B cell (primary cell): ENCODE results near the gene MGAT5. TPM values are rescaled to one million over a fixed set of nuclear protein-coding genes. Genes with fewer than 3 reads are reported as not detected.

Experiments used
- ATAC-seq: fragments of 200-7000 bp; cut with Tn5 transposase; one replicate; pipeline ENCODE4 v1.10.0; 2021; ENCODE audit warnings: low read depth, mild to moderate bottlenecking, moderate number of reproducible peaks, moderate library complexity
- CTCF ChIA-PET: fragments of 350-600 bp; sonication (Branson Sonifier 250); formaldehyde crosslinking; loops from one replicate; lab custom pipeline; 2021; ENCODE audit warnings: antibody characterized with exemption, inconsistent platforms; lab: Charles Lee
- POLR2A ChIA-PET: fragments of 350-600 bp; sonication (Branson Sonifier 250); formaldehyde crosslinking; loops from one replicate; lab custom pipeline; 2021; ENCODE audit warnings: antibody characterized with exemption; lab: Charles Lee
- DNase-seq: peaks from one replicate; pipeline ENCODE4 v3.0.0; 2013
- H2AFZ ChIP-seq: 2 replicates; pipeline ENCODE4 v1.6.1; 2012; ENCODE audit warnings: mild to moderate bottlenecking, low read depth, low read length; ENCODE audit not compliant: insufficient read depth, poor library complexity, severe bottlenecking
- H3K27ac ChIP-seq, 2 donors: 1 replicate in 1 of 2; 2 replicates in 1 of 2; pipeline ENCODE4 v1.5.1; 2012 to 2013; ENCODE audit warnings: low read length in 2 of 2, mild to moderate bottlenecking in 2 of 2, moderate library complexity in 1 of 2
- H3K27me3 ChIP-seq, 4 experiments: fragments of 200-600 bp in 1 of 4; sonication (generic) in 1 of 4; replicated peaks in 1 of 4; 1 replicate in 2 of 4; 2 replicates in 2 of 4; pipeline versions ENCODE4 v1.6.1 to v1.7.0; 2013 to 2016; ENCODE audit warnings: low read length in 3 of 4, mild to moderate bottlenecking in 2 of 4, mixed read lengths in 1 of 4, moderate library complexity in 1 of 4; ENCODE audit not compliant: insufficient read depth in 4 of 4, control insufficient read depth in 3 of 4; ENCODE audit errors: control extremely low read depth in 1 of 4
- H3K36me3 ChIP-seq, 2 experiments: replicated peaks in 1 of 2; 1 replicate in 1 of 2; 2 replicates in 1 of 2; pipeline versions ENCODE4 v1.6.1 to v1.7.1; 2013; ENCODE audit warnings: low read length in 1 of 2; ENCODE audit not compliant: insufficient read depth in 2 of 2, control insufficient read depth in 1 of 2; ENCODE audit errors: control extremely low read depth in 1 of 2, extremely low read depth in 1 of 2
- H3K4me1 ChIP-seq, 2 donors: fragments of 200-600 bp in 1 of 2; sonication (generic) in 1 of 2; 1 replicate in 1 of 2; 2 replicates in 1 of 2; pipeline versions ENCODE4 v1.5.1 to v1.6.1; 2013 to 2017; ENCODE audit warnings: low read length in 2 of 2; ENCODE audit not compliant: control insufficient read depth in 2 of 2, insufficient read depth in 2 of 2
- H3K4me2 ChIP-seq: replicated peaks from 2 replicates; pipeline ENCODE3; 2012; ENCODE audit warnings: mild to moderate bottlenecking, low read depth, low read length; ENCODE audit not compliant: poor library complexity, severe bottlenecking
- H3K4me3 ChIP-seq, 5 experiments: fragments of 200-600 bp in 1 of 5; sonication (generic) in 1 of 5; 1 replicate in 3 of 5; 2 replicates in 2 of 5; pipeline versions ENCODE4 v1.5.1 to v1.7.0; 2011 to 2016; ENCODE audit warnings: low read length in 4 of 5, mild to moderate bottlenecking in 4 of 5, low read depth in 2 of 5, control low read depth in 1 of 5, moderate library complexity in 1 of 5; ENCODE audit not compliant: insufficient read depth in 1 of 5; ENCODE audit errors: control extremely low read depth in 1 of 5, extremely low read depth in 1 of 5
- H3K79me2 ChIP-seq: fragments of 200-600 bp; sonication (generic); one replicate; pipeline ENCODE4 v1.6.0; 2016; ENCODE audit warnings: low read length; ENCODE audit not compliant: control insufficient read depth, insufficient read depth
- H3K9ac ChIP-seq: fragments of 200-600 bp; sonication (generic); 2 replicates; pipeline ENCODE4 v1.6.1; 2017; ENCODE audit warnings: mild to moderate bottlenecking, low read length, moderate library complexity
- H3K9me3 ChIP-seq, 3 donors: one replicate each; pipeline versions ENCODE4 v1.6.1 to v1.7.1; 2013; ENCODE audit warnings: low read length in 2 of 3; ENCODE audit not compliant: control insufficient read depth in 2 of 3, insufficient read depth in 1 of 3; ENCODE audit errors: control extremely low read depth in 1 of 3
- H4K20me1 ChIP-seq: 2 replicates; pipeline ENCODE4 v1.6.0; 2012; ENCODE audit warnings: mild to moderate bottlenecking, low read length; ENCODE audit not compliant: insufficient read depth, control insufficient read depth, poor library complexity, severe bottlenecking
- H3K27ac Mint-ChIP-seq: one replicate; pipeline ENCODE4 v1.8.0; 2021; ENCODE audit warnings: mixed read lengths
- H3K27me3 Mint-ChIP-seq: one replicate; pipeline ENCODE4 v1.8.0; 2021; ENCODE audit warnings: mixed read lengths
- H3K4me1 Mint-ChIP-seq: one replicate; pipeline ENCODE4 v1.8.0; 2021; ENCODE audit warnings: mixed read lengths
- H3K4me3 Mint-ChIP-seq: one replicate; pipeline ENCODE4 v1.8.0; 2021; ENCODE audit warnings: mixed read lengths
- H3K9me3 Mint-ChIP-seq: one replicate; pipeline ENCODE4 v1.8.0; 2022; ENCODE audit warnings: mixed read lengths; ENCODE audit not compliant: insufficient read depth
- EZH2 ChIP-seq: IDR thresholded peaks from 2 replicates; pipeline ENCODE4 v1.6.1; 2012; ENCODE audit warnings: borderline replicate concordance, low read depth, mild to moderate bottlenecking, moderate library complexity, low read length; ENCODE audit not compliant: insufficient read depth, poor library complexity, severe bottlenecking
- WGBS: methylation state at CpG from one replicate; pipeline ENCODE4 v1.1.5; 2013; ENCODE audit warnings: missing lambda C conversion rate; ENCODE audit not compliant: insufficient coverage; 5-methylcytosine and 5-hydroxymethylcytosine counted together
- intact Hi-C: fragments of 100-400 bp; cut with micrococcal nuclease; formaldehyde crosslinking; loops from one replicate; pipeline ENCODE4 v1.10.0; 2022
- polyA plus RNA-seq: library from polyadenylated mRNA; depleted of rRNA; stranded (reverse); fragments of >200 nt; gene quantifications from 2 replicates; pipeline ENCODE4 v1.2.3, GENCODE V29; 2012
- total RNA-seq, 2 donors: library from RNA; stranded (reverse); fragments of 120-200 nt in 1 of 2; gene quantifications; 1 replicate in 1 of 2; 2 replicates in 1 of 2; pipeline versions ENCODE4 v1.2.3 to v1.2.4, GENCODE V29; 2013 to 2022
- TF ChIP-seq, protein P1 (sequence below): fragments of 200-600 bp; IDR thresholded peaks from one replicate; pipeline ENCODE4 v1.8.0; 2022; ENCODE audit warnings: antibody characterized with exemption, mild to moderate bottlenecking

The MGAT5 gene
- total and polyA plus RNA-seq, 2 donors (not counting 1 experiment from before 2014, with no cell fraction given) = 27.2 to 184 TPM

DNA sequence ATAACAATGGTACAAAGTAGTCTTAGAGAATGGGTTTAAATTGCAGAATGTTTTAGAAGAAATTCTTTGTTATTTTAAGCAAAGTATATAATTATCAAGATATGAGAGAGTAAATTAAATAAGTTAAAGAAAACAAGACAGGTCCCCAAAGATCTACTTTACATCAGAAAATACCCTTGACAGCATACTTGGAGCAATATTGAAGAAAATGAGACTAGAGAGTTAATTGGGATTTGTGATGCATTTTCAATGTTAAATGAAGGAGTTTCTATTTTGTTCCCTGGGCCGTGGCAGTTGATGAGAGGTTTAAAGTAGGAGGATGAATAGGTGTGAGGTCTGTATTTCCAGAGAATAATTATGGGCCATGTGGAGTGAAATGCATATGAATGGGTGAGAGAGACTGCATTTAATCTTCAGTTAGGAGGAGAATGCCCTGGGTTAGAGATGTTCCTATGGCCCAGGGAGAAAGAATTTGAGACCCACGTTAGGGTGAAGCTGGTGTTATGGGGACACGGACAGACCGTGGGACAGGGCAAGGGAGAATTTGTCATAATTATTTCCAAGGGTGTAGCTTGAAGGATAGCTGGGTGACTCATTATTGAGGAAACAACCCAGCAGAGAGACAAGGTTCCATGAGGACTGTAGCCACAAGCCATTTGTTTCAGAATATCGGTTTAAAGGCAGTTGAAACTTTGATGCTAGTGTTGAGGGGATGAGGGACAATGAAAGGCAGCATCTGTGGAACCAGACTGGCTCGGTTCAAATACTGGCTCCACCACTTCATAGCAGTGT lies 22.7 kb downstream of the MGAT5 start:
- CTCF ChIA-PET = interaction anchor here (0.8 to 2.5 kb wide), 6 partner anchors 13 to 158 kb away, joined by 3 to 14 read pairs (median 5); no protein-coding TSS in a partner anchor

More for the DNA sequence above, 22.7 kb downstream of the MGAT5 start:
- Mint-ChIP-seq H3K9me3 (peaks cover 8% of the 10 kb centered on the region), H3K27me3 (no peaks in the 10 kb centered on the region), H3K4me1 (peaks cover 98% of the 10 kb centered on the region), H3K27ac (peak overlapping the region; percentile 96), H3K4me3 (peak overlapping the region; percentile 90)
- intact Hi-C loops = loop anchor here (5.0 kb wide), 1 partner anchor 641 kb away; the partner anchor contains the start of gene CCNT2
- Histone ChIP-seq H3K27ac (peak overlapping the region; percentile 54 to 75), H3K36me3 (peaks cover 12 to 34% of the 10 kb centered on the region in 2 experiments), H3K4me2 (peak overlapping the region; percentile 80), H2AFZ (no peak overlapping the region), H3K4me1 (peaks cover 97% of the 10 kb centered on the region in 2 donors), H3K79me2 (peaks cover 95% of the 10 kb centered on the region), H3K27me3 (no peaks in the 10 kb centered on the region), H3K4me3 (no peak overlapping the region), H3K9ac (no peak overlapping the region), H3K9me3 (peaks cover 2 to 6% (median 3%) of the 10 kb centered on the region in 3 donors), H4K20me1 (no peaks in the 10 kb centered on the region)
- no peak for DNase-seq
- no peak for ATAC-seq
- no peak for TF ChIP-seq EZH2
- TF ChIP-seq, protein P1, sequence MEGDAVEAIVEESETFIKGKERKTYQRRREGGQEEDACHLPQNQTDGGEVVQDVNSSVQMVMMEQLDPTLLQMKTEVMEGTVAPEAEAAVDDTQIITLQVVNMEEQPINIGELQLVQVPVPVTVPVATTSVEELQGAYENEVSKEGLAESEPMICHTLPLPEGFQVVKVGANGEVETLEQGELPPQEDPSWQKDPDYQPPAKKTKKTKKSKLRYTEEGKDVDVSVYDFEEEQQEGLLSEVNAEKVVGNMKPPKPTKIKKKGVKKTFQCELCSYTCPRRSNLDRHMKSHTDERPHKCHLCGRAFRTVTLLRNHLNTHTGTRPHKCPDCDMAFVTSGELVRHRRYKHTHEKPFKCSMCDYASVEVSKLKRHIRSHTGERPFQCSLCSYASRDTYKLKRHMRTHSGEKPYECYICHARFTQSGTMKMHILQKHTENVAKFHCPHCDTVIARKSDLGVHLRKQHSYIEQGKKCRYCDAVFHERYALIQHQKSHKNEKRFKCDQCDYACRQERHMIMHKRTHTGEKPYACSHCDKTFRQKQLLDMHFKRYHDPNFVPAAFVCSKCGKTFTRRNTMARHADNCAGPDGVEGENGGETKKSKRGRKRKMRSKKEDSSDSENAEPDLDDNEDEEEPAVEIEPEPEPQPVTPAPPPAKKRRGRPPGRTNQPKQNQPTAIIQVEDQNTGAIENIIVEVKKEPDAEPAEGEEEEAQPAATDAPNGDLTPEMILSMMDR = no peak
- POLR2A ChIA-PET = no interaction called here
- 91% methylated on average over 5 of the region's 6 CpGs for WGBS
